AG10803 (cell line): ENCODE measurements around the gene KLHL35.
A peak's percentile ranks its signal among the peaks of the same experiment; 100 is the strongest.

Experiments
- DNase-seq: peaks from one replicate; pipeline ENCODE4 v3.0.0; 2010; ENCODE audit warnings: low read depth
- H3K4me3 ChIP-seq: 2 replicates; pipeline ENCODE4 v1.5.1; 2011; ENCODE audit warnings: mild to moderate bottlenecking, low read length, control low read depth
- TF ChIP-seq, protein P1 (sequence below): conservative IDR thresholded peaks from 2 replicates; pipeline ENCODE4 v1.5.1; 2011; ENCODE audit warnings: mild to moderate bottlenecking, low read length, control low read depth, inconsistent platforms

KLHL35 gene

DNA sequence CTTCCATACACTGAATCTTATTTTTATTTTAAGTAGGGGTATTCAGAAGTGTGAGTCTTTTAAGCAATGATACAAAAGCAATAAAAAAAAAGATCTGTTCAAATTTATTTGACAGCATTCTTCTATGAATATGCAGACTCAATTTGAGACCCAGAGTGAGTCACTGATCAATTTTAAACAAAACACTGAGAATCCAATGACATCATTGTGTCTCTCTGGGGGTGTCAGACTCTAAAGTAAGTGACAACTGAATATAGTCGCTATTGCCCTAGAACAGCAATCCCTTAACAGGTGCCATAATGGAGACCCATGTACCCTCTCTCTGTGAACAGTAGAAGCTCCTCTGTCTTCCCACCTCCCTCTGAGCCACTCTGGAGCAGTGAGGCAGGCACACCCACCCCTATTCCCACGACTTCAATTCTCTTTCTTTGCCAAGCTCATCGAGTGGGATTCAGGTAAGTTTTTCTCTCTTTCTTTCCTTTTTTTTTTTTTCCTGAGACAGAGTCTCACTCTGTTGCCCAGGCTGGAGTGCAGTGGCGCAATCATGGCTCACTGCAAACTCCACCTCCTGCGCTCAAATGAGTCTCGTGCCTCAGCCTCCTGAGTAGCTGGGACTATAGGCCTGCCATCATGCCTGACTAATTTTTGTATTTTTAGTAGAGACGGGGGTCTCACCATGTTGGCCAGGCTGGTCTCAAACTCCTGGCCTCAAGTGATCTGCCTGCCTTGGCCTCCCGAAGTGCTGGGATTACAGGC, 38.7 kb downstream of the KLHL35 start:
- TF ChIP-seq, protein P1, sequence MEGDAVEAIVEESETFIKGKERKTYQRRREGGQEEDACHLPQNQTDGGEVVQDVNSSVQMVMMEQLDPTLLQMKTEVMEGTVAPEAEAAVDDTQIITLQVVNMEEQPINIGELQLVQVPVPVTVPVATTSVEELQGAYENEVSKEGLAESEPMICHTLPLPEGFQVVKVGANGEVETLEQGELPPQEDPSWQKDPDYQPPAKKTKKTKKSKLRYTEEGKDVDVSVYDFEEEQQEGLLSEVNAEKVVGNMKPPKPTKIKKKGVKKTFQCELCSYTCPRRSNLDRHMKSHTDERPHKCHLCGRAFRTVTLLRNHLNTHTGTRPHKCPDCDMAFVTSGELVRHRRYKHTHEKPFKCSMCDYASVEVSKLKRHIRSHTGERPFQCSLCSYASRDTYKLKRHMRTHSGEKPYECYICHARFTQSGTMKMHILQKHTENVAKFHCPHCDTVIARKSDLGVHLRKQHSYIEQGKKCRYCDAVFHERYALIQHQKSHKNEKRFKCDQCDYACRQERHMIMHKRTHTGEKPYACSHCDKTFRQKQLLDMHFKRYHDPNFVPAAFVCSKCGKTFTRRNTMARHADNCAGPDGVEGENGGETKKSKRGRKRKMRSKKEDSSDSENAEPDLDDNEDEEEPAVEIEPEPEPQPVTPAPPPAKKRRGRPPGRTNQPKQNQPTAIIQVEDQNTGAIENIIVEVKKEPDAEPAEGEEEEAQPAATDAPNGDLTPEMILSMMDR: no peak
- H3K4me3 ChIP-seq: no peak overlapping the region

DNA sequence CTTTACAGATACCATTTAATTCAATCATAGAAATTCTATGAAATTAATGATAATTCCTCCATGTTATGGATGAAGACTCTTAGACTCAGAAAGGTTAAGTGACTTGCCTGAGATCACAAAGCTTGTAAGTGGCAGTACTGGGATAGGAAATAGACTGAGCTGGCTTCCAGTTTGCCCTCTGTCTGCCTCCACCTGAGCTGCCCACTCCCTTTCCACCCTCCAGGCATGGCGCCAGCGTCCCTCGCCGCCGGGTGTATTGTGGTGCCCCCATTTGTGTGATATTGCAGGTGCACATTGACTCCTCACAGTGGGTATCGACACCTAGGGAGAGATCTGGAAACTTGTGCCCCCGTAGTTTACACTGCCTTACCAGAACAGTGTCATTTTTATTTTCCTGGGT, 43.1 kb downstream of the KLHL35 start:
- DNase-seq: no peak
- no peak overlapping the region for H3K4me3 ChIP-seq
- TF ChIP-seq, protein P1: no peak

More for the DNA sequence above, 38.7 kb downstream of the KLHL35 start:
- DNase-seq: no peak

DNA sequence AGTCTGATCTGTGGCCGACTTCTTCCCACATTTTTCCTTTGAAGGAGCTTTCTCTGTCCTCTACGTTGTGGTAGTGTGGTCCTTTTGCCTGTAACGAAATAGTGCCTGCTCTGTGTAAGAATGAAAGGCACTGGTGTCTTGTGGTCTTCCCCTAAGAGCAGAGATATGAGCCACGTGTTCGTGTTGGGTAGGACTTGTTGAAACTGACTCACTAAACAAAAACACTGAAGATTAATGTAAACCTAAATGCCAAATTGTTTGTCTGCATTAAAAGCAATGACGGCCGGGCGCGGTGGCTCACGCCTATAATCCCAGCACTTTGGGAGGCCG, 43.8 kb downstream of the KLHL35 start:
- TF ChIP-seq, protein P1: no peak
- no peak overlapping the region for H3K4me3 ChIP-seq
- DNase-seq: no peak

DNA sequence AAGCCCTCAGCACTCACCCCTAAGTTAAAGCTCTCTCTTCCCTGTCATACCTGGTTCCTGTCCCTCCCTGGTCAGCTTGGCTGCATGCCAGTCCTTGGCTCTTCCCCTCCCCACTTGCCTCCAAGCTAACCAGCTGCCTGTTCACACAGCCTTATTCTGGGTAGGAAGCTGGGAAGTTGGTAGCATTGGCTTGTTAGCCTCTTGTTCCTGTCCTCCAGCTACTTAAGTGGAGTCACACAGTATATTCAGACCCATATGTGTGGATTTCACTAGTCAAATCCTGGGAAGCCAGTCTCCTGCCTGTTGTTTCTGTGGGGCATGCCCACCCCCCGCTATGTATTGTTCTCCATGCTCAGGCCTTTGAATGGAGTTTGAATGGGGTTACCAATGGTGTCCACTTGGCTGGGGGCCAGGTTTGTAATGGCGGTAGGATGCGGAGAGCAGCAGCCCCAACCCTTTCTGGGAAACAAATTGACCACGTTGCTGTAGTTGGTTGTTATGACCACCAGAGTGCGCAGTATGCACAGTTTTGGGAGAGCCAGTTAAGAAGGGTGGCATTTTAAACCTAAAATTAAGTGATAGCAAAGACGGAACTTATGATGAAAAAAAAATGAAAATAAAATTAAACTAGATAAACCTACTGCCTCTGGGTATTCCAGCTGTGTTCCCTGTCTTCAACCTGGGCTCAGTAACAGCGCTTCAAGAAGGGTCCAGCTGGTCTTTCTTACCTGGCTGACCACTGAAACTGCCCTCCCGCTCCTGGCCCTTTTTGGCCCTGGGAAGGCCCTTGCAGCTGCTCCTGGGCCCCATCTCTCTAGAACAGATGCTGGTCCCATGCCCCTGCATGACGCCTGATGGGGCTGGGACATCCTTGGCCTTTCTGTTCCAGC, 44.4 kb downstream of the KLHL35 start:
- no peak overlapping the region for H3K4me3 ChIP-seq
- peak; percentile 75 for DNase-seq
- TF ChIP-seq, protein P1: peak; percentile 84

DNA sequence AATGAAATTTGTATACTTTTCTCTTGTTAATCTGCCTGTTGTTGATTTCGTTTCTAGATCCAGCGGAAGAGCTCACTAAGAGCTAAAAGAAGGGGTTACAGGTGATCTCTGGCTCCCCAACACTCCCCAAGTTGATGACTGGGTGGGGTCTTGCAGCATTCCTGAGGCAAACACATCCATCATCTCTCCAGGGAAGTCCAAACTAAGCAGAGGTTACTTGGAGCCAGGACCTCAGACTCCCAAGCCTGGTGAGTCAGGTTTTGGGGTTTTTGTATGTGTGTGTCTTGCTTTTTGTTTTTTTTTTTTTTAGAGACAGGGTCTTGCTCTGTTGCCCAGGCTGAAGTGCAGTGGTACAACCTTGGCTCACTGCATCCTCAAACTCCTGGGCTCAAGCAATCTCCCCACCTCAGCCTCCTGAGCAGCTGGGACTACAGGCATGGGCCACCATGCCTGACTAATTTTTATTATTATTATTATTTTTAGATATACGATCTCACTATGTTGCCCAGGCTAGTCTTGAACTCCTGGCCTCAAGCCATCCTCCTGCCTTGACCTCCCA, 45.2 kb downstream of the KLHL35 start:
- no peak overlapping the region for H3K4me3 ChIP-seq
- no peak for DNase-seq

DNA sequence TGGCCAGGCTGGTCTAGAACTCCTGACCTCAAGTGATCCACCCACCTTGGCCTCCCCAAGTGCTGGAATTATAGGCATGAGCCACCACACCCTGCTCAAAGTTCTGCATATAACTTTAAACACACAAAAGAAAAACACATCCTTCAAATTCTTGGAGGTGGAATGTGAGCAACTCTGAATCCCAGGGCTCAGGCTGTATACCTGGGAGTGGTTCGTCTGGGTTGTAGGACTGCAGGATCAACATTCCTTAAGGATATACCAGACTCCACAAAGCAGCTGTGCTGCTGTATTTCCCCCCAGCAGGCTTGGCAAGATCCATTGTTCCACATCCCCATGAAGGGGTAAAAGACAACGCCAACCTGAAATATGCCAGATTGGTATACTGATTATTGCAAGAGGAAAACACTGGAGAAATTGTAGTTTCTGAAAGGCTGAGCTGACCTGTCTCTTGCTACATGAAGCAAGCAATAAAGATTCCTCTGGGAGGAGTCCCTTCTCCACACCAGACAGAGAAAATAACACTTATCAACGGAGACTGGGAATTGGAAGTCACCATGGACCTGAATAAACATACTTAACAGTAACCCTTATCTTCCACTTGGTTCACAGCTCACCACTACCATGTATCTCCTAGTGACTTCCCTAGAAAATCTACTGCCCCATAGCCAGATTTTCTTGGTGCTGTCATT, 45.9 kb downstream of the KLHL35 start:
- no peak overlapping the region for H3K4me3 ChIP-seq
- TF ChIP-seq, protein P1: no peak
- peak; percentile 17 for DNase-seq

More for the DNA sequence above, 45.2 kb downstream of the KLHL35 start:
- TF ChIP-seq, protein P1: no peak
